ENCODE measurements around the gene OSBPL5. TPM values are rescaled to one million over a fixed set of nuclear protein-coding genes. Genes with fewer than 3 reads are reported as not detected.
A peak's percentile ranks its signal among the peaks of the same experiment; 100 is the strongest.

OSBPL5 gene
- total RNA-seq, 1 donor from 2014 or later, result 55.2 TPM

DNA sequence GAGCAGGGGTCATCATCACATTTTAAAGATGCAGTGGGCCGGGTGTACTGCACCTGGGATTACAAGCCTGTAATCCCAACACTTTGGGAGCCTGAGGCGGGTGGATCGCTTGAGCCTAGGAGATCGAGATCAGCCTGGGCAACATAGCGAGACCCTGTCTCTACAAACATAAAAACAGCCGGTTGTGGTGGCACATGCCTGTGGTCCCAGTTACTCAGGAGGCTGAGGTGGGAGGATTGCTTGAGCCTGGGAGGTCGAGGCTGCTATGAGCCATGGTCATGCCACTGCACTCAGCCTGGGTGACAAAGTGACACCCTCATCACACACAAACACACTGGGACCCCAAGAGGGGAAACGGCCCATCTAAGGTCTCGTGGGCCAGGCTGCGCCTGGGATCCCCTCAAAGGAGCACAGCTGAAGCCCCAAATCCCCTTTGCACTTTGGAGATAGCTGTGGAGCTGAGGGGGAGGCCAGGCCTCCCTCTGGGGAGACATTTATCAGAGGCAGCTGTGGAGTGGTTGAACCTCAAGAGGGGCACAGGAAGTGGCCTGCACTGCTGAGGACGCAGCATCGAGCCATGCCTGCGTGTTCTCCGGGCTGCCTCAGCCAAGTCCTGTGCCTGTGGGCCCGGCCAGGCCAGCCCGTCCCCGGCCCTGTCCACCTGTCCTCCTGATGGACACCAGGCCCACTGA is 27.5 kb downstream of the OSBPL5 start:
- no peak for DNase-seq (ENCODE audit: low spot score)
- H3K27me3 Mint-ChIP-seq (ENCODE audit: unreplicated experiment), result peaks cover 10% of the 10 kb centered on the region
- peaks cover 4% of the 10 kb centered on the region for H3K4me1 Mint-ChIP-seq (ENCODE audit: unreplicated experiment)
- TF ChIP-seq, protein P1, sequence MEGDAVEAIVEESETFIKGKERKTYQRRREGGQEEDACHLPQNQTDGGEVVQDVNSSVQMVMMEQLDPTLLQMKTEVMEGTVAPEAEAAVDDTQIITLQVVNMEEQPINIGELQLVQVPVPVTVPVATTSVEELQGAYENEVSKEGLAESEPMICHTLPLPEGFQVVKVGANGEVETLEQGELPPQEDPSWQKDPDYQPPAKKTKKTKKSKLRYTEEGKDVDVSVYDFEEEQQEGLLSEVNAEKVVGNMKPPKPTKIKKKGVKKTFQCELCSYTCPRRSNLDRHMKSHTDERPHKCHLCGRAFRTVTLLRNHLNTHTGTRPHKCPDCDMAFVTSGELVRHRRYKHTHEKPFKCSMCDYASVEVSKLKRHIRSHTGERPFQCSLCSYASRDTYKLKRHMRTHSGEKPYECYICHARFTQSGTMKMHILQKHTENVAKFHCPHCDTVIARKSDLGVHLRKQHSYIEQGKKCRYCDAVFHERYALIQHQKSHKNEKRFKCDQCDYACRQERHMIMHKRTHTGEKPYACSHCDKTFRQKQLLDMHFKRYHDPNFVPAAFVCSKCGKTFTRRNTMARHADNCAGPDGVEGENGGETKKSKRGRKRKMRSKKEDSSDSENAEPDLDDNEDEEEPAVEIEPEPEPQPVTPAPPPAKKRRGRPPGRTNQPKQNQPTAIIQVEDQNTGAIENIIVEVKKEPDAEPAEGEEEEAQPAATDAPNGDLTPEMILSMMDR (IDR thresholded peaks at IDR 0.05; ENCODE audit: unreplicated experiment), result no peak
- no peak overlapping the region for H3K4me3 Mint-ChIP-seq (ENCODE audit: unreplicated experiment)
- H3K27ac Mint-ChIP-seq (ENCODE audit: unreplicated experiment), result no peak overlapping the region
- H3K9me3 Mint-ChIP-seq (ENCODE audit: unreplicated experiment), result no peaks in the 10 kb centered on the region
- no peaks in the 10 kb centered on the region for H3K36me3 Mint-ChIP-seq (ENCODE audit: low read depth, unreplicated experiment)

DNA sequence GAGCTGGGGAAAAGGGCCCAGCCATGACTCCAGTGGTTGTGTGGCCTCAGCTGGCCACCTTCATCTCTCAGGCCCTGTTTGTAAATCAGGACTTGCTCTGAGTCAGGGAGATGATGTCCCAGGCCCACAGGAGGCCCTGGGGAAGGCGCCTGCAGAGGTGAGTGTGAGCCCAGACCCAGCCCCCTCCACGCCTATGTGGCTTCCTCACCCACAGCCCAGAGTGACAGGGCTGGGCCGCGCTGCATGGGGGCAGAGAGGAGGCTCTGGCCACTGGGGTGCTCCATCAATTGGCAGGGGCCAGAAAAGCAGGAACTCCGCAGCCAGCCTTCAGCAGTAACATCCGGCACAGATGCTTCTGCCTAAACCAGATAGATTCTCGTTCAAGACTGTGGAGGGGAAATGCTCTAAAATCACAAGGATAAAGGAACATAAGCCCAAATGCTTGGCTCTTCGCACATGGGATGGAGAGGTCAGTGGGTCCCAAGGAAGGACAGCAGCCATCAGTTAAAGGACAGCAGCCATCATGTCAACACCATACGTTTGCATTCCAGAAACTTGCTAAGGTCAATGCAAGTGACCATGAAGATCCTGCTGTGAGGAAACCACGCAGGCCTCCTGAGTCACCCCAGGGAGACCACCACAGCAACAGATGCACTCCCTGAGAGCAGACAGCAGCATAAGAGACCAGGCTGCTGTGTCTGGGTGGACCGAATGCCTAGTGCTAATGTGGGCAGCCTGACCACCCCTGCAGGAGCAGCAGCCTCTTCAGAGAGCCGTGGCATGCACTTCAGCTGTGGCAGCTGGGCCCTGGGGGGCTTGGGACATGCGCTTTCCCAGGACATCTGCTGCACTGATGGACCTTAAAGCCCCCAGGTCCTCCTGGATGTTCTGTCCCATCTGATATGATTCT is 28.3 kb downstream of the OSBPL5 start:
- no peak for DNase-seq (ENCODE audit: low spot score)
- TF ChIP-seq, protein P1 (IDR thresholded peaks at IDR 0.05; ENCODE audit: unreplicated experiment), result no peak
- Mint-ChIP-seq H3K4me1 (ENCODE audit: unreplicated experiment) (no peaks in the 10 kb centered on the region), H3K9me3 (ENCODE audit: unreplicated experiment) (no peaks in the 10 kb centered on the region), H3K27me3 (ENCODE audit: unreplicated experiment) (peaks cover 9% of the 10 kb centered on the region), H3K36me3 (ENCODE audit: low read depth, unreplicated experiment) (no peaks in the 10 kb centered on the region), H3K4me3 (ENCODE audit: unreplicated experiment) (no peak overlapping the region), H3K27ac (ENCODE audit: unreplicated experiment) (no peak overlapping the region)

DNA sequence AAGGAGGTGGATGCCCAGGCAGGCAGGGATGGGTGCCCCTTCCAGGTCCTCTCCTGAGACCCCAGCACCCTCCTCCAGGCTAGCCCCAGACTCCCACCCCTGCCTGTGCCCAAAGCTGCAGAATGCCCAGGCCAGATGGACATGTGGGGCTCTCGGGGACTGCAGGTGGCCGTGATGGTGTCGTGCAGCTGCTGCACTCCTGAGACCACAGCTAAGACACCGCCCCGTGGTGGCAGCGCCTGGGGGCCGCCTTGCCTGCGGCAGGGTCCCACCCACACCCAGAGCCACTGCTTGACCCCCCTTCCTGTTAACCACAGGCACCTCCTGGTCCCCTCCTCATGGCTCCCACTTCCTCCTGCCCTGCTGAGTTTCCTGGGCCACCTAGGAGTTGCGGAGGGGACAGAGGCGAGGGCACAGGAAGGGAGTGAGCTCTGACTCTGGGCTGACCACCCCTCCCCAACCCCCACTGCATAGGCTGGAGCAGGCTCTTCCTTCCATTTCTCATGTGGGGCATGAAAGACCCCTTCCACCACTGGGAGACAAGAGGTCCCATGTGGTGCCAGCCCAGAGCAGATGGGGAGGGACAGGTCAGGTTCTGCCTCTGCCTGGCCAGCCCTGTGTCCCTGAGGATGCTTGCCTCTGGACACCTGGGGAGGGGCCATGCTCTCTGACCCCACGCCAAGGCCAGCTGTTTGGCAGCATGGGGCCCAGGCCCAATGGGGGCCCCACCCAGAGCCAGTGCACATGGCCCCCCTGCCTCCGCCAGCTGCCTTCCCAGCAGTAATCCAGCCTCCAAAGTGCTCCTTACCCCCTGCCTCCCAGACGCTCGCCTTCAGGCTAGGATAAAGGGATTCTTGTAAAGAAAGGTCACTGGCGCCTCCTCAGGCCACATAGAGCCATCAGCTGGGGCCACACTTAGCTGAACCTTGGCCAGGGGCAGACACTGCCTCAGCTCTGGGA is 29.3 kb downstream of the OSBPL5 start:
- no peaks in the 10 kb centered on the region for H3K9me3 Mint-ChIP-seq (ENCODE audit: unreplicated experiment)
- no peaks in the 10 kb centered on the region for H3K36me3 Mint-ChIP-seq (ENCODE audit: low read depth, unreplicated experiment)
- DNase-seq (ENCODE audit: low spot score), result no peak
- H3K27ac Mint-ChIP-seq (ENCODE audit: unreplicated experiment), result no peak overlapping the region
- H3K4me1 Mint-ChIP-seq (ENCODE audit: unreplicated experiment), result peaks cover 3% of the 10 kb centered on the region
- TF ChIP-seq, protein P1 (IDR thresholded peaks at IDR 0.05; ENCODE audit: unreplicated experiment), result no peak
- H3K27me3 Mint-ChIP-seq (ENCODE audit: unreplicated experiment), result peaks cover 8% of the 10 kb centered on the region
- no peak overlapping the region for H3K4me3 Mint-ChIP-seq (ENCODE audit: unreplicated experiment)

DNA sequence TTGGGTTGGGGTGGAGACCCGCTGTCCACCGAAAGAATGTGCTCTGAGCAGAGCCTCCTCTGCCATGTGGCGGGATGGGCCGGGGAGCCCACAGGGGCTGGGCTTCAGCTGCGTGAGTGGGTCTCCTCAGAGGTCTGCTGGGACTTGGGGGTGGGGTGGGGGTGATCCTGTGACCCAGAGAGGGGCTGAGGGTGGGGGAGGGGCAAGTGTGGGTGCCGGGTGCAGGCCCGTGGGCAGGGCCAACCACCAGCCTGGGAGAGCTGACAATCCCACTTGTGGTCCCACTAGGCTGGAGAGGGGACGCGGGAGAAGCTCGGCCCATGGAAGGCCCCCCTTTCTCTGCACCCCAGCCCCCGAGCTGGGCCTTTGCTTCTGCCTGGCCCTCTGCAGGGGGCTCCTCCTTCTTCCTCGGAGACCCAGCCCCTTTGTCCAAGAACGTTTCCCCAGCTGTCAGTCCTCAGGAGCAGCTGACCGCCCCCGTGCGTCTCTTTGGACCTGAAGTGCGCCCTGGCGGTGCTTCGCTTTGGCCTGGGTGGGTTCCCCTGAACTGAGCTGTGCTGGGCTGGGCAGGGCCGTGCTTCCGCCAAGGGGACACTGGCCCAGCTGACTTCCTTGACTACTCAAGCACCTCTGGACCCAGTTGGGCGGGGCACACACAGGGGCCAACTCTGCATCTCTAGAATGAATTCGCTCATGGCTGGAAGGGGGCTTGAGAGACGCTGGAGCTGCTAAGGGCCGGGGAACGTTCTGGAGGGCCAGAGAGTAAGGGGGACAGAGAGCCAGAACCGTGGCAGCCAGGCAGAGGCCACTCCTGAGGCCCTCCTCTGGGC is 30.2 kb downstream of the OSBPL5 start:
- H3K4me3 Mint-ChIP-seq (ENCODE audit: unreplicated experiment), result no peak overlapping the region
- no peaks in the 10 kb centered on the region for H3K9me3 Mint-ChIP-seq (ENCODE audit: unreplicated experiment)
- H3K36me3 Mint-ChIP-seq (ENCODE audit: low read depth, unreplicated experiment), result no peaks in the 10 kb centered on the region
- DNase-seq (ENCODE audit: low spot score), result no peak
- peaks cover 8% of the 10 kb centered on the region for H3K27me3 Mint-ChIP-seq (ENCODE audit: unreplicated experiment)
- peak overlapping the region; percentile 9 for H3K27ac Mint-ChIP-seq (ENCODE audit: unreplicated experiment)
- TF ChIP-seq, protein P1 (IDR thresholded peaks at IDR 0.05; ENCODE audit: unreplicated experiment), result no peak
- peaks cover 3% of the 10 kb centered on the region for H3K4me1 Mint-ChIP-seq (ENCODE audit: unreplicated experiment)

Measured in endothelial cell (in vitro differentiated cells).